Esophagus muscularis mucosa (tissue), 4 donors: ENCODE measurements around the gene SH3GL3. TPM values are rescaled to one million over a fixed set of nuclear protein-coding genes. Genes with fewer than 3 reads are reported as not detected.

ENCODE experiments used
- DNase-seq: peaks from one replicate; pipeline ENCODE4 v3.0.0-alpha.2; 2017; ENCODE audit errors: extremely low spot score
- H3K27ac ChIP-seq, 4 donors: fragments of 200-600 bp; sonication (generic); replicated peaks in 1 of 4; 1 replicate in 3 of 4; 2 replicates in 1 of 4; pipeline ENCODE4 v1.5.1; 2016 to 2019; ENCODE audit warnings: mild to moderate bottlenecking in 1 of 4
- H3K27me3 ChIP-seq, 4 donors: fragments of 200-600 bp; sonication (generic); one replicate each; pipeline versions ENCODE4 v1.5.1 to v1.6.0; 2016 to 2019
- H3K36me3 ChIP-seq, 4 donors: fragments of 200-600 bp; sonication (generic); one replicate each; pipeline ENCODE4 v1.5.1; 2016 to 2019
- H3K4me1 ChIP-seq, 4 donors: fragments of 200-600 bp; sonication (generic); one replicate each; pipeline ENCODE4 v1.5.1; 2016 to 2019
- H3K4me3 ChIP-seq, 4 donors: fragments of 200-600 bp; sonication (generic); 1 replicate in 2 of 4; 2 replicates in 2 of 4; pipeline ENCODE4 v1.5.1; 2016 to 2019; ENCODE audit warnings: mild to moderate bottlenecking in 4 of 4, moderate library complexity in 1 of 4
- H3K9me3 ChIP-seq, 4 donors: fragments of 200-600 bp; sonication (generic); 1 replicate in 3 of 4; 2 replicates in 1 of 4; pipeline ENCODE4 v1.5.1; 2016 to 2019
- EP300 ChIP-seq: sonication (generic); formaldehyde crosslinking; IDR thresholded peaks from one replicate; pipeline ENCODE4 v1.6.1; 2017; ENCODE audit warnings: antibody characterized with exemption
- POLR2A ChIP-seq: fragments of 450-650 bp; IDR thresholded peaks from one replicate; pipeline ENCODE4 v1.6.1; 2017; ENCODE audit warnings: antibody characterized with exemption, moderate library complexity, mild to moderate bottlenecking, low read depth
- POLR2AphosphoS5 ChIP-seq, 2 donors: sonication (generic); formaldehyde crosslinking; IDR thresholded peaks; one replicate each; pipeline ENCODE4 v1.6.1; 2017; ENCODE audit warnings: antibody characterized with exemption in 2 of 2
- WGBS: methylation state at CpG from one replicate; pipeline ENCODE4 v1.1.5; 2018; 5-methylcytosine and 5-hydroxymethylcytosine counted together
- intact Hi-C: fragments of 100-400 bp; cut with DNase I; formaldehyde crosslinking; loops from one replicate; pipeline ENCODE4 v1.15.1; 2023
- total RNA-seq, 4 donors: library from RNA; depleted of rRNA; stranded (reverse); fragments of >200 nt; gene quantifications; one replicate each; pipeline versions ENCODE4 v1.1.0 to v1.2.1, GENCODE V29; 2016
- TF ChIP-seq, protein P1 (sequence below), 3 experiments: fragments of 200-600 bp in 2 of 3; fragments of 450-650 bp in 1 of 3; sonication (generic) in 2 of 3; IDR thresholded peaks; one replicate each; pipeline ENCODE4 v1.5.1; 2017 to 2019; ENCODE audit warnings: antibody characterized with exemption in 3 of 3, mild to moderate bottlenecking in 2 of 3, moderate library complexity in 1 of 3

Gene SH3GL3
- total RNA-seq, 4 donors from 2014 or later, result 0.19 TPM; not detected in 3

- intact Hi-C loops, result loop anchor here (10.0 kb wide), 1 partner anchor 90 kb away; no protein-coding TSS in a partner anchor
- Histone ChIP-seq H3K27ac (peak overlapping the region; percentile 75 to 88 (median 78)), H3K27me3 (peaks cover 0 to 21% (median 0%) of the 10 kb centered on the region in 4 donors), H3K4me1 (peaks cover 27 to 71% (median 66%) of the 10 kb centered on the region in 4 donors), H3K9me3 (no peaks in the 10 kb centered on the region), H3K36me3 (peaks cover 0 to 6% (median 0%) of the 10 kb centered on the region in 4 donors), H3K4me3 (peak overlapping the region; percentile 63 to 73 (median 68))
- DNase-seq, result peak; percentile 74
- WGBS, result 75% methylated on average over 8 of the region's 8 CpGs
- TF ChIP-seq, protein P1, sequence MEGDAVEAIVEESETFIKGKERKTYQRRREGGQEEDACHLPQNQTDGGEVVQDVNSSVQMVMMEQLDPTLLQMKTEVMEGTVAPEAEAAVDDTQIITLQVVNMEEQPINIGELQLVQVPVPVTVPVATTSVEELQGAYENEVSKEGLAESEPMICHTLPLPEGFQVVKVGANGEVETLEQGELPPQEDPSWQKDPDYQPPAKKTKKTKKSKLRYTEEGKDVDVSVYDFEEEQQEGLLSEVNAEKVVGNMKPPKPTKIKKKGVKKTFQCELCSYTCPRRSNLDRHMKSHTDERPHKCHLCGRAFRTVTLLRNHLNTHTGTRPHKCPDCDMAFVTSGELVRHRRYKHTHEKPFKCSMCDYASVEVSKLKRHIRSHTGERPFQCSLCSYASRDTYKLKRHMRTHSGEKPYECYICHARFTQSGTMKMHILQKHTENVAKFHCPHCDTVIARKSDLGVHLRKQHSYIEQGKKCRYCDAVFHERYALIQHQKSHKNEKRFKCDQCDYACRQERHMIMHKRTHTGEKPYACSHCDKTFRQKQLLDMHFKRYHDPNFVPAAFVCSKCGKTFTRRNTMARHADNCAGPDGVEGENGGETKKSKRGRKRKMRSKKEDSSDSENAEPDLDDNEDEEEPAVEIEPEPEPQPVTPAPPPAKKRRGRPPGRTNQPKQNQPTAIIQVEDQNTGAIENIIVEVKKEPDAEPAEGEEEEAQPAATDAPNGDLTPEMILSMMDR (IDR thresholded peaks at IDR 0.05), result no peak
- TF ChIP-seq POLR2AphosphoS5 (IDR thresholded peaks at IDR 0.05) (no peak), POLR2A (no peak), EP300 (no peak)
Measured at GRCh38 chr15:83655237-83655616, 208.1 kb downstream of the SH3GL3 start.

DNA sequence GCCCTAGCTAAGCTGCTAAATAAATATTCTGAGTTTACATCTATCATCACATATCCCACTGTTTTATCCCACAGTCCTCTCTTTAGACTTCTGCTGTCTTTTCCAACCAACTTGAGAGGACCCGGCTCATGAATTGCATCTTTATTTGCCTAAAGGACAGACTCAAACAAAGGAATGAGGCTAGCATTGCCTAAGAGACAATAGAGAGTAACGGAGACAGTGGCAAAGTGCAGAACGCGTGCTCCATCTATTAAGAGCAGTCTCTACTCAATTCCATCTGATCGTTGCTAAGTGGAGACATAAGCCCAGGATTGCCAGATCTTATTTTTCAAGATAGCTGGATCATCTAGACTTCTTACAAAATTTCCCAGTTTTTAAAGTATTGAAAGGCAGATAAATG is 209.1 kb downstream of the SH3GL3 start:
- Histone ChIP-seq H3K36me3 (peaks cover 0 to 6% (median 0%) of the 10 kb centered on the region in 4 donors), H3K4me3 (peak overlapping the region in 1 of 4 donors; percentile 71), H3K27me3 (peaks cover 0 to 21% (median 0%) of the 10 kb centered on the region in 4 donors), H3K9me3 (no peaks in the 10 kb centered on the region), H3K4me1 (peaks cover 27 to 71% (median 66%) of the 10 kb centered on the region in 4 donors), H3K27ac (peak overlapping the region in 3 of 4 donors; percentile 75 to 88 (median 78))
- DNase-seq, result peak; percentile 37
- no peak for TF ChIP-seq EP300
- no peak for TF ChIP-seq POLR2AphosphoS5 (IDR thresholded peaks at IDR 0.05)
- TF ChIP-seq, protein P1 (IDR thresholded peaks at IDR 0.05), result no peak
- TF ChIP-seq POLR2A, result no peak
- intact Hi-C loops, result loop anchor here (10.0 kb wide), 1 partner anchor 89 kb away; no protein-coding TSS in a partner anchor
- 76% methylated on average over 5 of the region's 5 CpGs for WGBS

DNA sequence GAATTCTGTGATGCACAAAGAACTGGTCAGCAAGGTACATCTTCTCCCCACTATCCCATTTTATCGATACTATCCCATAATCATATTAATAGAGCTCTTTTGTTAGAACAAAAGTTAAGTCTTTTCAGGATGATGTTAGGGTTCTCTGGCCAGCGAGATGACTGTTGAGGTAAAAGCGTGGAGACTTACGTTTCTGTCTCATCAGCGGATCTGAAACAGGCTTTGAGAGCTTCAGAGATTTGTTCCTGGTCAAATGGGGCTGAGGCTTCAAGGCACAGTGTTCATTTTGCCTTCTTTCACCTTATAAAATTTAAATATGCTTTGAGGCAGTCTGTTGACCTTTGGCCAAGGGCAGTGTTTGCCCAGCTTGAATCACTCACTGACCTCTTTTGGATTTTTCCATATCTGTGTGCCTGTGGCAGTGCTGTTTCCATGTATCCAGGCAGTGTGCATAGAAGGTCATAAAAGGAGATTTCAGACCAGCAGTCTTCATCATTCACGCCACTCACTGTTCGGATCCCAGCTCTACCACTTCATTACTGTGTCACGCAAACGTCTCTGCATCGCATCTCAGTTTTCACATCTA is 209.9 kb downstream of the SH3GL3 start:
- H3K36me3 ChIP-seq, result peaks cover 0 to 6% (median 0%) of the 10 kb centered on the region in 4 donors
- DNase-seq, result no peak
- intact Hi-C loops, result loop anchor here (10.0 kb wide), 1 partner anchor 88 kb away; no protein-coding TSS in a partner anchor
- H3K27me3 ChIP-seq, result peaks cover 0 to 21% (median 0%) of the 10 kb centered on the region in 4 donors
- TF ChIP-seq POLR2AphosphoS5 (IDR thresholded peaks at IDR 0.05) (no peak), POLR2A (no peak), EP300 (no peak)
- TF ChIP-seq, protein P1 (IDR thresholded peaks at IDR 0.05), result no peak
- no peak overlapping the region for H3K4me3 ChIP-seq
- H3K27ac ChIP-seq, result peak overlapping the region; percentile 40 to 78 (median 64)
- H3K9me3 ChIP-seq, result no peaks in the 10 kb centered on the region
- H3K4me1 ChIP-seq, result peaks cover 27 to 71% (median 66%) of the 10 kb centered on the region in 4 donors
- 85% methylated on average over 10 of the region's 10 CpGs for WGBS

DNA sequence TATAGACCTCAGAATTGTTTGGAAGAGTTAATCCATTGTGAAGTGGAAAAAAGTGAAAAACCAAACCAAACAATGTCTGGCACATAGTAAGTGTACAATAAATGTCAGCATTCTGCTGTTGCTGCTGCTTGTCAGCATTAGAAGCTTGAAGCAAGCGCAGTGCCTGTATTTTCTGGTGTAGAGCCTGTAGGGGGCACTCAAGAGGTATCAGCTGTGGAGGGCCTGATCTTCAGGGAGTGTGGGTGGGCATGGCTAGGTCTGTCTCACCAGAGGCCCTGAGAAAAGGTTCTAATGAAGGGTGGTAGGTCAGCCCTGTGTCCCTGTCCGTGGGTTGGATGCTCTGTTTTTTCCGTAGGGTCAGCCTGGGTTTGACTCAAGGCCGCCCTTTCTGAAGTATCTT is 210.4 kb downstream of the SH3GL3 start:
- 98% methylated on average over 4 of the region's 4 CpGs for WGBS
- intact Hi-C loops, result loop anchor here (10.0 kb wide), 1 partner anchor 87 kb away; no protein-coding TSS in a partner anchor

More for the DNA sequence above, 210.4 kb downstream of the SH3GL3 start:
- peaks cover 0 to 21% (median 0%) of the 10 kb centered on the region in 4 donors for H3K27me3 ChIP-seq
- H3K4me1 ChIP-seq, result peaks cover 27 to 68% (median 65%) of the 10 kb centered on the region in 4 donors
- TF ChIP-seq EP300, result no peak
- TF ChIP-seq, protein P1 (IDR thresholded peaks at IDR 0.05), result peak in 1 of 3 experiments; percentile 32
- peak overlapping the region; percentile 40 to 78 (median 46) for H3K27ac ChIP-seq
- DNase-seq, result no peak
- no peak overlapping the region for H3K4me3 ChIP-seq
- no peaks in the 10 kb centered on the region for H3K9me3 ChIP-seq
- H3K36me3 ChIP-seq, result peaks cover 0 to 6% (median 0%) of the 10 kb centered on the region in 4 donors
